MM.1S (cell line): ENCODE measurements around the gene PRR5.
"Not testable (repeated sequence)": the region's sequence is repeated elsewhere in the genome, so short reads cannot be mapped to it uniquely, and the experiment has no call there.

Experiments
- DNase-seq: peaks from one replicate; pipeline ENCODE4 v3.0.0-alpha.2; 2015
- H2AFZ ChIP-seq: fragments of 300-600 bp; sonication (generic); 2 replicates; pipeline ENCODE4 v1.6.0; 2016; ENCODE audit warnings: antibody characterized with exemption, low read length
- H3F3A ChIP-seq: fragments of 300-600 bp; sonication (generic); 2 replicates; pipeline ENCODE4 v1.6.1; 2016; ENCODE audit warnings: mild to moderate bottlenecking, antibody characterized with exemption, low read length, moderate library complexity, mixed read lengths; ENCODE audit not compliant: insufficient read depth
- H3K27ac ChIP-seq: fragments of 300-600 bp; sonication (generic); 2 replicates; pipeline ENCODE4 v1.5.1; 2016; ENCODE audit warnings: mild to moderate bottlenecking, low read length
- H3K27me3 ChIP-seq: fragments of 300-600 bp; sonication (generic); replicated peaks from 2 replicates; pipeline ENCODE4 v1.6.0; 2016; ENCODE audit warnings: low read length; ENCODE audit not compliant: insufficient read depth
- H3K36me3 ChIP-seq: fragments of 300-600 bp; sonication (generic); replicated peaks from 2 replicates; pipeline ENCODE4 v1.6.1; 2016; ENCODE audit warnings: mild to moderate bottlenecking, low read length, mixed read lengths; ENCODE audit not compliant: insufficient read depth
- H3K4me1 ChIP-seq: fragments of 300-600 bp; sonication (generic); 2 replicates; pipeline ENCODE4 v1.6.1; 2016; ENCODE audit warnings: low read length, mixed read lengths
- H3K4me2 ChIP-seq: fragments of 300-600 bp; sonication (generic); 2 replicates; pipeline ENCODE4 v1.6.0; 2016; ENCODE audit warnings: low read depth, low read length
- H3K4me3 ChIP-seq: fragments of 300-600 bp; sonication (generic); 2 replicates; pipeline ENCODE4 v1.5.1; 2016; ENCODE audit warnings: low read length, mixed read lengths
- H3K79me2 ChIP-seq: fragments of 300-600 bp; sonication (generic); 2 replicates; pipeline ENCODE4 v1.6.1; 2016; ENCODE audit warnings: mixed run types, low read length, mixed read lengths
- H3K9ac ChIP-seq: fragments of 300-600 bp; sonication (generic); 2 replicates; pipeline ENCODE4 v1.6.1; 2016; ENCODE audit warnings: low read length, mixed read lengths
- H3K9me2 ChIP-seq: fragments of 300-600 bp; sonication (generic); replicated peaks from 2 replicates; pipeline ENCODE4 v1.6.1; 2016; ENCODE audit warnings: mild to moderate bottlenecking, low read length, mixed read lengths; ENCODE audit not compliant: insufficient read depth
- H3K9me3 ChIP-seq: fragments of 300-600 bp; sonication (generic); replicated peaks from 2 replicates; pipeline ENCODE4 v1.6.1; 2016; ENCODE audit warnings: mild to moderate bottlenecking, low read length, mixed read lengths; ENCODE audit not compliant: insufficient read depth
- H4K20me1 ChIP-seq: fragments of 300-600 bp; sonication (generic); 2 replicates; pipeline ENCODE4 v1.6.1; 2016; ENCODE audit warnings: mild to moderate bottlenecking, low read length, moderate library complexity, mixed read lengths; ENCODE audit not compliant: insufficient read depth
- CTCF ChIP-seq: fragments of 300-600 bp; sonication (generic); IDR thresholded peaks from 2 replicates; pipeline ENCODE4 v1.5.1; 2016; ENCODE audit warnings: antibody characterized with exemption, low read length, mixed read lengths
- EZH2 ChIP-seq: fragments of 300-600 bp; sonication (generic); optimal IDR thresholded peaks from 2 replicates; pipeline ENCODE3; 2017; ENCODE audit warnings: low read depth, mild to moderate bottlenecking, antibody characterized with exemption, low read length, mixed read lengths
- EZH2phosphoT487 ChIP-seq: fragments of 300-600 bp; sonication (generic); IDR thresholded peaks from 2 replicates; pipeline ENCODE4 v1.6.1; 2018; ENCODE audit warnings: antibody characterized with exemption, low read length

Gene PRR5

DNA sequence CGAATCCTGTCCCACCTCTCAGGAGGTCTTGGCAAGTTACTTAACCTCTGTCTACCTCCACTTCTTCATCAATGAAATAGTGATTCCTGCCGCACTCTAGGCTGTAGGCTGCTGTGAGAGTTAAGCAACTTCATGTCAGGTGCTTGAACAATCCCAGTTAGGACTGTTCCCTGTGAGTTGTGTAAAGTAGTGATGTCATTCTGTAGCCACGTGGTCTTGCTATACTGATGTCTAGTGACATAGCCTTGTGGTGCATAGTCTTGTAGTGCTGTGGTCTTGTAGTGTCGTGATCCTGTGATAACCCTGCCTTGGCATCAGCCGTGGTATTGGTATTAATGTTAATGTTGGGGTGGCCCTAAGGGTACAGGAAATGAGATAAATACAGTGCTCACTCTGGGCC, 30.3 kb upstream of the PRR5 start:
- no peak for TF ChIP-seq EZH2
- no peak for TF ChIP-seq EZH2phosphoT487
- no peak for TF ChIP-seq CTCF

DNA sequence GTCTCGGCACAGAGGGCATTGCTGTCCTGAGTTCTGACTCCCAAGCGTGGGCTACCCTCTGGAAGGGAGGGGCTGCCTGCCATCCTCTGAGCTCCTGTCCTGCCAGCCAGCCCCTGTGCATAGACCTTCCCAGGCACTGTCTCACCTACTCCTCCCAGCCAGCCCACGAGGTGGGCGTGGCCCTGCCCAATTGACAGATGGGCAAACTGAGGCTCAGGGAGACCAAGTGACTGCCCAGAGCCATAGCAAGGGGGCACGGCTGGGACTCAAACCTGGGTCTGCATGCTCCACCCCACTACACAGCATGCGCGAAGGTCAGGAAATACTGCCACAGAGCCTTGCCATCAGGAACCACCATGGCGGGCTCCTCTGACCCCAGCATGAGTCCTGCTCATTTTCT, 29.4 kb upstream of the PRR5 start:
- no peaks in the 10 kb centered on the region for H3K9me3 ChIP-seq
- no peaks in the 10 kb centered on the region for H4K20me1 ChIP-seq
- H3K36me3 ChIP-seq, result no peaks in the 10 kb centered on the region
- H3K27me3 ChIP-seq, result peaks cover 80% of the 10 kb centered on the region
- TF ChIP-seq EZH2phosphoT487, result no peak
- TF ChIP-seq EZH2, result no peak
- no peak for TF ChIP-seq CTCF
- no peak overlapping the region for H3K4me3 ChIP-seq
- no peaks in the 10 kb centered on the region for H3K79me2 ChIP-seq
- no peak overlapping the region for H3K4me2 ChIP-seq
- no peak overlapping the region for H3K9ac ChIP-seq
- H2AFZ ChIP-seq, result no peak overlapping the region
- no peaks in the 10 kb centered on the region for H3K4me1 ChIP-seq
- no peaks in the 10 kb centered on the region for H3K9me2 ChIP-seq
- H3F3A ChIP-seq, result no peaks in the 10 kb centered on the region
- no peak for DNase-seq
- H3K27ac ChIP-seq, result no peak overlapping the region

More for the DNA sequence above, 30.3 kb upstream of the PRR5 start:
- H3K27me3 ChIP-seq, result peaks cover 80% of the 10 kb centered on the region
- H3K4me1 ChIP-seq, result no peaks in the 10 kb centered on the region
- H3K9ac ChIP-seq, result no peak overlapping the region
- H3K4me3 ChIP-seq, result no peak overlapping the region
- H2AFZ ChIP-seq, result no peak overlapping the region
- no peak for DNase-seq
- H3K79me2 ChIP-seq, result no peaks in the 10 kb centered on the region
- H3K36me3 ChIP-seq, result no peaks in the 10 kb centered on the region
- no peaks in the 10 kb centered on the region for H4K20me1 ChIP-seq
- no peak overlapping the region for H3K4me2 ChIP-seq
- no peaks in the 10 kb centered on the region for H3K9me2 ChIP-seq
- no peaks in the 10 kb centered on the region for H3K9me3 ChIP-seq
- no peak overlapping the region for H3K27ac ChIP-seq
- H3F3A ChIP-seq, result no peaks in the 10 kb centered on the region

GRCh38 chr22:44673406-44673805, 28.6 kb upstream of the PRR5 start:
- H3K9me3 ChIP-seq, result no peaks in the 10 kb centered on the region
- no peak overlapping the region for H3K27ac ChIP-seq
- no peak overlapping the region for H3K4me3 ChIP-seq
- H3K4me1 ChIP-seq, result no peaks in the 10 kb centered on the region
- no peak for TF ChIP-seq CTCF
- no peak for TF ChIP-seq EZH2phosphoT487
- TF ChIP-seq EZH2, result no peak
- H3K79me2 ChIP-seq, result no peaks in the 10 kb centered on the region
- no peak for DNase-seq
- no peaks in the 10 kb centered on the region for H3K36me3 ChIP-seq
- no peaks in the 10 kb centered on the region for H3F3A ChIP-seq
- no peak overlapping the region for H3K4me2 ChIP-seq
- no peaks in the 10 kb centered on the region for H4K20me1 ChIP-seq
- H2AFZ ChIP-seq, result no peak overlapping the region
- peaks cover 82% of the 10 kb centered on the region for H3K27me3 ChIP-seq
- H3K9ac ChIP-seq, result no peak overlapping the region
- no peaks in the 10 kb centered on the region for H3K9me2 ChIP-seq

- H3K9me3 ChIP-seq, DNase-seq, H3K4me1 ChIP-seq, H3K4me2 ChIP-seq, H3K27ac ChIP-seq, H3K9me2 ChIP-seq, H3K9ac ChIP-seq, H3K4me3 ChIP-seq, H3F3A ChIP-seq, H4K20me1 ChIP-seq, H3K79me2 ChIP-seq, H3K36me3 ChIP-seq, H2AFZ ChIP-seq: not testable (repeated sequence)
- peaks cover 88% of the 10 kb centered on the region for H3K27me3 ChIP-seq
Measured at GRCh38 chr22:44676066-44676440, 26.0 kb upstream of the PRR5 start.
